ENCODE data around the gene RABEP2.
"Not testable (repeated sequence)": the region's sequence is repeated elsewhere in the genome, so short reads cannot be mapped to it uniquely, and the experiment has no call there.

Gene RABEP2

GRCh38 chr16:28924762-28925385 is at the start of gene RABEP2:
Gene RABEP2 (minus strand): TSS chr16:28925238. CDS start chr16:28925163, 75 bp downstream.
- H3K79me2 ChIP-seq, result peaks cover 3% of the 10 kb centered on the region
- no peaks in the 10 kb centered on the region for H3K36me3 ChIP-seq (ENCODE audit: control insufficient read depth, insufficient read depth, low read length)
- no peaks in the 10 kb centered on the region for H3K9me3 ChIP-seq (ENCODE audit: control insufficient read depth, low read length)
- H2AFZ ChIP-seq, result peak within 1 kb of the TSS; percentile 87
- H3K9ac ChIP-seq, result peak within 1 kb of the TSS; percentile 73
- no peaks in the 10 kb centered on the region for H3K27me3 ChIP-seq (ENCODE audit: control insufficient read depth, insufficient read depth, low read length)
- peak within 1 kb of the TSS; percentile 95 for H3K27ac ChIP-seq
- peak within 1 kb of the TSS; percentile 96 for H3K4me2 ChIP-seq (ENCODE audit: low read length)
- H3K4me3 ChIP-seq (ENCODE audit: low read depth, low read length), result peak within 1 kb of the TSS; percentile 94
- no peak for TF ChIP-seq CTCF (IDR thresholded peaks at IDR 0.05)
- peaks cover 15% of the 10 kb centered on the region for H3K4me1 ChIP-seq

- no peak for TF ChIP-seq CTCF (IDR thresholded peaks at IDR 0.05)
- H3K9ac ChIP-seq, result peak within 1 kb of the TSS; percentile 55
These were observed 49.6 kb upstream of the RABEP2 start, which contains the start of gene SPNS1 for GRCh38 chr16:28974437-28975157. Gene SPNS1 (plus strand): TSS chr16:28974778. CDS start chr16:28975152, 374 bp downstream.

GRCh38 chr16:28974007-28974436 is 49.0 kb upstream of the RABEP2 start:
- peak; percentile 77 for TF ChIP-seq CTCF (IDR thresholded peaks at IDR 0.05)
- Histone ChIP-seq H2AFZ (peak overlapping the region; percentile 85), H3K36me3 (ENCODE audit: control insufficient read depth, insufficient read depth, low read length) (no peaks in the 10 kb centered on the region), H3K4me2 (ENCODE audit: low read length) (peak overlapping the region; percentile 74), H3K4me3 (ENCODE audit: low read depth, low read length) (peak overlapping the region; percentile 76), H3K9me3 (ENCODE audit: control insufficient read depth, low read length) (no peaks in the 10 kb centered on the region), H3K79me2 (peaks cover 2% of the 10 kb centered on the region), H3K4me1 (peaks cover 8% of the 10 kb centered on the region), H3K9ac (no peak overlapping the region), H3K27me3 (ENCODE audit: control insufficient read depth, insufficient read depth, low read length) (no peaks in the 10 kb centered on the region), H3K27ac (peak overlapping the region; percentile 67)

More at GRCh38 chr16:28974437-28975157, 49.6 kb upstream of the RABEP2 start, which contains the start of gene SPNS1:
- Histone ChIP-seq H3K27ac (peak within 1 kb of the TSS; percentile 67), H3K4me1 (peaks cover 8% of the 10 kb centered on the region), H3K27me3 (ENCODE audit: control insufficient read depth, insufficient read depth, low read length) (no peaks in the 10 kb centered on the region), H3K4me2 (ENCODE audit: low read length) (peak within 1 kb of the TSS; percentile 74), H3K4me3 (ENCODE audit: low read depth, low read length) (peak within 1 kb of the TSS; percentile 76), H2AFZ (peak within 1 kb of the TSS; percentile 85), H3K79me2 (peaks cover 2% of the 10 kb centered on the region), H3K36me3 (ENCODE audit: control insufficient read depth, insufficient read depth, low read length) (no peaks in the 10 kb centered on the region), H3K9me3 (ENCODE audit: control insufficient read depth, low read length) (no peaks in the 10 kb centered on the region)

GRCh38 chr16:28969696-28970095 is 44.7 kb upstream of the RABEP2 start:
- not testable (repeated sequence) for H3K9me3 ChIP-seq (ENCODE audit: control insufficient read depth, low read length); H3K79me2 ChIP-seq; H3K9ac ChIP-seq; H3K27me3 ChIP-seq (ENCODE audit: control insufficient read depth, insufficient read depth, low read length); H2AFZ ChIP-seq; H3K36me3 ChIP-seq (ENCODE audit: control insufficient read depth, insufficient read depth, low read length); H3K4me1 ChIP-seq; H3K27ac ChIP-seq; H3K4me3 ChIP-seq (ENCODE audit: low read depth, low read length); H3K4me2 ChIP-seq (ENCODE audit: low read length)

- Histone ChIP-seq H2AFZ (no peak overlapping the region), H3K4me1 (no peaks in the 10 kb centered on the region), H3K27me3 (ENCODE audit: control insufficient read depth, insufficient read depth, low read length) (no peaks in the 10 kb centered on the region), H3K27ac (no peak overlapping the region), H3K9ac (no peak overlapping the region), H3K9me3 (ENCODE audit: control insufficient read depth, low read length) (no peaks in the 10 kb centered on the region), H3K4me3 (ENCODE audit: low read depth, low read length) (no peak overlapping the region), H3K79me2 (no peaks in the 10 kb centered on the region), H3K36me3 (ENCODE audit: control insufficient read depth, insufficient read depth, low read length) (no peaks in the 10 kb centered on the region), H3K4me2 (ENCODE audit: low read length) (no peak overlapping the region)
- no peak for TF ChIP-seq CTCF (IDR thresholded peaks at IDR 0.05)
These were observed 42.1 kb upstream of the RABEP2 start for GRCh38 chr16:28967156-28967555.

Measured in parathyroid adenoma (tissue), 2 donors.